Lower leg skin (tissue), 4 donors: ENCODE results near the gene KHDRBS2. TPM values are rescaled to one million over a fixed set of nuclear protein-coding genes. Genes with fewer than 3 reads are reported as not detected.
"Not testable (repeated sequence)": the region's sequence is repeated elsewhere in the genome, so short reads cannot be mapped to it uniquely, and the experiment has no call there.

ENCODE experiments used
- DNase-seq, 2 donors: peaks; one replicate each; pipeline ENCODE4 v3.0.0-alpha.2; 2019; ENCODE audit warnings: low spot score in 2 of 2
- H3K4me3 ChIP-seq: fragments of 200-600 bp; sonication (generic); 2 replicates; pipeline ENCODE4 v1.5.1; 2017; ENCODE audit warnings: mild to moderate bottlenecking, low read depth; ENCODE audit not compliant: poor library complexity, severe bottlenecking
- POLR2A ChIP-seq, 2 donors: fragments of 450-650 bp; IDR thresholded peaks; one replicate each; pipeline ENCODE4 v1.6.1; 2016 to 2017; ENCODE audit warnings: antibody characterized with exemption in 2 of 2, mild to moderate bottlenecking in 1 of 2, moderate library complexity in 1 of 2
- WGBS, 2 donors: methylation state at CpG; one replicate each; pipeline ENCODE4 v1.1.5; 2018; 5-methylcytosine and 5-hydroxymethylcytosine counted together
- intact Hi-C: fragments of 100-400 bp; cut with DNase I; formaldehyde crosslinking; loops from one replicate; pipeline ENCODE4 v1.15.0; 2023; ENCODE audit warnings: low total_unique reads
- total RNA-seq, 4 donors: library from RNA; depleted of rRNA; stranded (reverse); fragments of >200 nt; gene quantifications; one replicate each; pipeline ENCODE4 v1.1.0, GENCODE V29; 2016
- TF ChIP-seq, protein P1 (sequence below), 3 donors: fragments of 450-650 bp; IDR thresholded peaks; one replicate each; pipeline ENCODE4 v1.5.1; 2016; ENCODE audit warnings: antibody characterized with exemption in 3 of 3, mild to moderate bottlenecking in 3 of 3, moderate library complexity in 2 of 3

Gene KHDRBS2
- total RNA-seq, 4 donors from 2014 or later: 0.19 TPM; not detected in 3

GRCh38 chr6:61809004-61809595, 476.9 kb downstream of the KHDRBS2 start:
- no peak overlapping the region for H3K4me3 ChIP-seq
- DNase-seq: no peak
- no peak for TF ChIP-seq POLR2A (IDR thresholded peaks at IDR 0.05)
- TF ChIP-seq, protein P1, sequence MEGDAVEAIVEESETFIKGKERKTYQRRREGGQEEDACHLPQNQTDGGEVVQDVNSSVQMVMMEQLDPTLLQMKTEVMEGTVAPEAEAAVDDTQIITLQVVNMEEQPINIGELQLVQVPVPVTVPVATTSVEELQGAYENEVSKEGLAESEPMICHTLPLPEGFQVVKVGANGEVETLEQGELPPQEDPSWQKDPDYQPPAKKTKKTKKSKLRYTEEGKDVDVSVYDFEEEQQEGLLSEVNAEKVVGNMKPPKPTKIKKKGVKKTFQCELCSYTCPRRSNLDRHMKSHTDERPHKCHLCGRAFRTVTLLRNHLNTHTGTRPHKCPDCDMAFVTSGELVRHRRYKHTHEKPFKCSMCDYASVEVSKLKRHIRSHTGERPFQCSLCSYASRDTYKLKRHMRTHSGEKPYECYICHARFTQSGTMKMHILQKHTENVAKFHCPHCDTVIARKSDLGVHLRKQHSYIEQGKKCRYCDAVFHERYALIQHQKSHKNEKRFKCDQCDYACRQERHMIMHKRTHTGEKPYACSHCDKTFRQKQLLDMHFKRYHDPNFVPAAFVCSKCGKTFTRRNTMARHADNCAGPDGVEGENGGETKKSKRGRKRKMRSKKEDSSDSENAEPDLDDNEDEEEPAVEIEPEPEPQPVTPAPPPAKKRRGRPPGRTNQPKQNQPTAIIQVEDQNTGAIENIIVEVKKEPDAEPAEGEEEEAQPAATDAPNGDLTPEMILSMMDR (IDR thresholded peaks at IDR 0.05): no peak
- intact Hi-C loops: no loop called here
- 8 to 10% methylated on average over 1 of the region's 1 CpG for WGBS, 2 donors

- no peak for DNase-seq
- TF ChIP-seq POLR2A (IDR thresholded peaks at IDR 0.05): no peak
- TF ChIP-seq, protein P1 (IDR thresholded peaks at IDR 0.05): no peak
- intact Hi-C loops: no loop called here
- 79 to 83% methylated on average over 1 of the region's 1 CpG for WGBS, 2 donors
- no peak overlapping the region for H3K4me3 ChIP-seq
Observed at GRCh38 chr6:61787998-61788397, 498.0 kb downstream of the KHDRBS2 start.

DNA sequence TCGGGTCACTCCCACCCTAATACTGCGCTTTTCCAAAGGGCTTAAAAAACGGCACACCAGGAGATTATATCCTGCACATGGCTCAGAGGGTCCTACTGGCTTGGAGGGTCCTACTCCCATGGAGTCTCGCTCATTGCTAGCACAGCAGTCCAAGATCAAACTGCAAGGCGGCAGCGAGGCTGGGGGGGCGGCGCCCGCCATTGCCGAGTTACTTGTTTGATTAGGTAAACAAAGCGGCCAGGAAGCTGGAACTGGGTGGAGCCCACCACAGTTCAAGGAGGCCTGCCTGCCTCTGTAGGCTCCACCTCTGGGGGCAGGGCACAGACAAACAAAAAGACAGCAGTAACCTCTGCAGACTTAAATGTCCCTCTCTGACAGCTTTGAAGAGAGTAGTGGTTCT, 516.6 kb downstream of the KHDRBS2 start:
- DNase-seq, H3K4me3 ChIP-seq, intact Hi-C loops: not testable (repeated sequence)
- WGBS, 2 donors: 94 to 95% methylated on average over 11 of the region's 11 CpGs

GRCh38 chr6:61755739-61756138, 530.3 kb downstream of the KHDRBS2 start:
- WGBS, 2 donors: 77 to 79% methylated on average over 1 of the region's 1 CpG

DNA sequence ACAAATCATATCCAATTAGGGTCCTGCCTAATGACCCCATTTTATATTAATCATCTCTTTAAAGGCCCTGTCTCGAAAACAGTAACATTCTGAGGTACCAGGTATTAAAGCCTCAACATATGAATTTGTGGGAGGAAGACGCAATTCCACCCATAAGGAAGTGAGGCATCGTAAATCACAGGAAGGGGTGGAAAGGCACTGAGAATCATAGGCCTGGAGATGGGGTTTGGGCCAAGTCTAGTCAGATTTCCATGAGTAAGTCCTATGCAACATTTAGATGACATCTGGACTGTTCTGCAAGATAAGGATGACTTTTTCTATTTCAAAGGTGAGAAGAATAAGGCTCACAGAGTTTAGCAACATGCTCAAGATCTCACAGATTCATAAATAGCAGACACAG, 534.0 kb downstream of the KHDRBS2 start:
- no peak overlapping the region for H3K4me3 ChIP-seq
- WGBS, 2 donors: 64 to 71% methylated on average over 3 of the region's 3 CpGs
- intact Hi-C loops: no loop called here
- TF ChIP-seq, protein P1 (IDR thresholded peaks at IDR 0.05): no peak
- TF ChIP-seq POLR2A (IDR thresholded peaks at IDR 0.05): no peak
- DNase-seq: no peak

More at GRCh38 chr6:61755739-61756138, 530.3 kb downstream of the KHDRBS2 start:
- intact Hi-C loops: no loop called here
- H3K4me3 ChIP-seq: no peak overlapping the region
- TF ChIP-seq POLR2A (IDR thresholded peaks at IDR 0.05): no peak
- TF ChIP-seq, protein P1 (IDR thresholded peaks at IDR 0.05): no peak
- DNase-seq: no peak

GRCh38 chr6:61745994-61746393, 540.0 kb downstream of the KHDRBS2 start:
- intact Hi-C loops: no loop called here
- no peak for TF ChIP-seq POLR2A (IDR thresholded peaks at IDR 0.05)
- TF ChIP-seq, protein P1 (IDR thresholded peaks at IDR 0.05): no peak
- DNase-seq: no peak
- 83% methylated on average over 5 of the region's 5 CpGs for WGBS, 2 donors
- no peak overlapping the region for H3K4me3 ChIP-seq
